ENCODE results near the gene VWA3A. TPM values are rescaled to one million over a fixed set of nuclear protein-coding genes. Genes with fewer than 3 reads are reported as not detected.

Gene VWA3A
- polyA plus RNA-seq, 1 experiment = 0.15 TPM

Other genes starting within 250 kb of the VWA3A start
- 9.6 and 12.6 TPM in 2 replicates for gene NPIPB4, start 234.8 kb upstream of the VWA3A start, polyA plus RNA-seq (2011; rRNA removed)
- 177 and 181 TPM in 2 replicates for gene UQCRC2, start 139.2 kb upstream of the VWA3A start, polyA plus RNA-seq (2011; rRNA removed)
- gene PDZD9, start 91.4 kb upstream of the VWA3A start, polyA plus RNA-seq (2011; rRNA removed) = not detected in 2 replicates
- 7.3 and 11.6 TPM in 2 replicates for gene MOSMO, start 84.4 kb upstream of the VWA3A start, polyA plus RNA-seq (2011; rRNA removed)
- gene SDR42E2, start 70.0 kb downstream of the VWA3A start, polyA plus RNA-seq (2011; rRNA removed) = not detected in 2 replicates
- gene EEF2K, start 113.7 kb downstream of the VWA3A start, polyA plus RNA-seq (2011; rRNA removed) = 8.7 and 10.9 TPM in 2 replicates
- 36.6 and 60.9 TPM in 2 replicates for gene POLR3E, start 204.9 kb downstream of the VWA3A start, polyA plus RNA-seq (2011; rRNA removed)

Data from BJ (cell line).